Progenitor cell of endocrine pancreas (in vitro differentiated cells): ENCODE measurements around the gene STAT5A. TPM values are rescaled to one million over a fixed set of nuclear protein-coding genes. Genes with fewer than 3 reads are reported as not detected.

Experiments used
- DNase-seq: peaks from one replicate; pipeline ENCODE4 v3.0.0; 2021; ENCODE audit warnings: low spot score; ENCODE audit not compliant: unreplicated experiment
- H3K27ac Mint-ChIP-seq: 2 replicates; pipeline ENCODE4 v1.8.0; 2021; ENCODE audit warnings: mild to moderate bottlenecking, moderate library complexity, mixed read lengths
- H3K27me3 Mint-ChIP-seq: 2 replicates; pipeline ENCODE4 v1.8.0; 2021; ENCODE audit warnings: mixed read lengths
- H3K36me3 Mint-ChIP-seq: 2 replicates; pipeline ENCODE4 v1.8.0; 2022; ENCODE audit warnings: mixed read lengths; ENCODE audit not compliant: insufficient read depth
- H3K4me1 Mint-ChIP-seq: 2 replicates; pipeline ENCODE4 v1.8.0; 2021; ENCODE audit warnings: low read depth, mixed read lengths
- H3K4me3 Mint-ChIP-seq: 2 replicates; pipeline ENCODE4 v1.8.0; 2021; ENCODE audit warnings: low read depth, mild to moderate bottlenecking, moderate library complexity, mixed read lengths
- H3K9me3 Mint-ChIP-seq: 2 replicates; pipeline ENCODE4 v1.8.0; 2021; ENCODE audit warnings: low read depth, mixed read lengths
- CTCF ChIP-seq: fragments of 200-600 bp; sonication (generic); IDR thresholded peaks from one replicate; pipeline ENCODE4 v1.5.0; 2021; ENCODE audit warnings: antibody characterized with exemption, mild to moderate bottlenecking; ENCODE audit not compliant: unreplicated experiment
- total RNA-seq: library from RNA; stranded (reverse); gene quantifications from 2 replicates; pipeline ENCODE4 v1.2.1, GENCODE V29; 2021

Gene STAT5A
- total RNA-seq, 1 donor from 2014 or later: 0.74 TPM

DNA sequence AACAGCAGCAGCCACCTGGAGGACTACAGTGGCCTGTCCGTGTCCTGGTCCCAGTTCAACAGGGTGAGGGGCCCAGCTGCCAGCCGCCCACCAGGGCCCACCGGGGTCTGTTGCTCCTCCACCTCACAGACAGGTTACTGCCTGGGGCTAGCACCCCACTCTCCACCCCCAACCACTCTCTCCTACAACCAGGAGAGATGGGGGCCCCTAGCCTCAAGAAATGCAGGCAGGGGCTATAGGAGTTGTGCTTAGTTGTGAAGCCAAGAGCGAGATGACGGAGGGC, 18.0 kb downstream of the STAT5A start:
- TF ChIP-seq CTCF: no peak
- Mint-ChIP-seq H3K4me3 (no peak overlapping the region), H3K4me1 (peaks cover 2% of the 10 kb centered on the region), H3K9me3 (no peaks in the 10 kb centered on the region), H3K27me3 (peaks cover 40% of the 10 kb centered on the region), H3K36me3 (peaks cover 1% of the 10 kb centered on the region), H3K27ac (no peak overlapping the region)
- DNase-seq: no peak

DNA sequence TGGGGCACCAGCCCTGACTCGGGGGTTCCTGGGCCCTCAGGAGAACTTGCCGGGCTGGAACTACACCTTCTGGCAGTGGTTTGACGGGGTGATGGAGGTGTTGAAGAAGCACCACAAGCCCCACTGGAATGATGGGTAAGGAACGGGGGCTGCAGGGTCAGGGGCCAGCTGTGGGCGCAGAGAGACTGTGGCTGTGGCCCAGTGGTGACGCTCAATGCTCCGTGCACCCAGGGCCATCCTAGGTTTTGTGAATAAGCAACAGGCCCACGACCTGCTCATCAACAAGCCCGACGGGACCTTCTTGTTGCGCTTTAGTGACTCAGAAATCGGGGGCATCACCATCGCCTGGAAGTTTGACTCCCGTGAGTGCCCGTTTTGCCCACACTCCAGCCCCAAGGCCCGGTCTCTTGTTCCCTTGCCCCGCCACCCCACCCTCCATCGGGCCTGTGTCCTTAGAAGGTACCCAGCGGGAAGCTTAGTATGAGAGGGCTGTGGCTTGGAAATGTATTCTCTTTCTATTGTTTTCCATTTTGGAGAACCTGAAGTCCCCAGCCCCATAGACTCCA, 19.1 kb downstream of the STAT5A start:
- H3K27me3 Mint-ChIP-seq: peaks cover 32% of the 10 kb centered on the region
- H3K36me3 Mint-ChIP-seq: peaks cover 1% of the 10 kb centered on the region
- H3K9me3 Mint-ChIP-seq: no peaks in the 10 kb centered on the region
- H3K4me3 Mint-ChIP-seq: no peak overlapping the region
- DNase-seq: no peak
- H3K27ac Mint-ChIP-seq: no peak overlapping the region
- H3K4me1 Mint-ChIP-seq: peaks cover 7% of the 10 kb centered on the region
- TF ChIP-seq CTCF: no peak

DNA sequence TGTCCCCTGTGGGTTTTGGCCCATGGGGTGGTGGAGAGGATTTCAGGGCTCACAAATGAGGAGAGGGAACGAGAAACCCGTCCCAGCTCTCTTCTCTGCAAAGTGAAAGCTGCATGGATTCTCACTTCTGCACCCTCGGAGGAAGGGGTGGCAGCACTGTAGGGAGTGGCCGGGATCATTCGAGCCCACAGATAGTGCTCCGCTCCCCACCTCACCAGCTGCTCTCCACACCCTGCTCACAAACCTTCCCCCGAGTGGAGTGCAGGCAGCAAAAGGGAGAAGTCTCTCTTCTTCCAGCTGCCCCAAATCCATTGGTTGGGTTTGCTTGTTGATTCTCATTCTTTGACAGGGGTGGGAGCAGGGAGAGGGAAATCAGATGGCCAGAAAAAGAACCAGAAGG, 20.1 kb downstream of the STAT5A start:
- Mint-ChIP-seq H3K27me3 (peaks cover 28% of the 10 kb centered on the region), H3K27ac (no peak overlapping the region), H3K4me3 (no peak overlapping the region), H3K36me3 (peaks cover 1% of the 10 kb centered on the region), H3K4me1 (peaks cover 8% of the 10 kb centered on the region), H3K9me3 (no peaks in the 10 kb centered on the region)
- no peak for DNase-seq
- TF ChIP-seq CTCF: no peak

GRCh38 chr17:42309142-42309541, 20.8 kb downstream of the STAT5A start:
- Mint-ChIP-seq H3K27ac (no peak overlapping the region), H3K4me3 (no peak overlapping the region), H3K36me3 (peaks cover 2% of the 10 kb centered on the region), H3K9me3 (no peaks in the 10 kb centered on the region), H3K4me1 (peaks cover 13% of the 10 kb centered on the region), H3K27me3 (peaks cover 24% of the 10 kb centered on the region)
- no peak for TF ChIP-seq CTCF
- DNase-seq: no peak

DNA sequence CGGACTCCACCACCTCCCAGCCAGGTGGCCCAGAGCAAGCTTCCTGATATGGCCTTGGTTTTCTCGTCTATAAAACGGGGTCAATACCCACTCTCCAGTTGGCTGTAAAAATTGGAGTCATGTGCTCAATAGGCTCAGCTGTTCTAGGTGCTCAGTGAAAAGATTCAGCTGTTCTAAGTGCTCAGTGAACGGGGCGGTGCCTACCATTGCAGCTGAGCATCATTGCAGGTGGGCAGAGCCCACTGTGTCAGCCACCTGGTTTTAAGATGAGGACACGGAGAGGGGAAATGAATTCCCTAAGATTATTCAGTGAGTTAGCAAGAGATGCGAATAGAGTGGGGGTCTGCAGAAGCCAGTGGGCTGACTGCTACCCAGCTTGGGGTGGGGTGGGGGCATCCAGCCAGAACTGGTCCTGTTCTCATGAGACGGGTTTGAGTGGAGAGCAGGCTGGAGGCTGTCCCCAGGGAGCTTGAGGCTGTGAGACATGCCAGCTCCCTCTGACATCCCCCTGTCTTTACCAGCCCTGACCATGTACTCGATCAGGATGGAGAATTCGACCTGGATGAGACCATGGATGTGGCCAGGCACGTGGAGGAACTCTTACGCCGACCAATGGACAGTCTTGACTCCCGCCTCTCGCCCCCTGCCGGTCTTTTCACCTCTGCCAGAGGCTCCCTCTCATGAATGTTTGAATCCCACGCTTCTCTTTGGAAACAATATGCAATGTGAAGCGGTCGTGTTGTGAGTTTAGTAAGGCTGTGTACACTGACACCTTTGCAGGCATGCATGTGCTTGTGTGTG, 21.9 kb downstream of the STAT5A start:
- H3K27me3 Mint-ChIP-seq: peaks cover 24% of the 10 kb centered on the region
- DNase-seq: no peak
- H3K27ac Mint-ChIP-seq: no peak overlapping the region
- peaks cover 14% of the 10 kb centered on the region for H3K4me1 Mint-ChIP-seq
- H3K4me3 Mint-ChIP-seq: no peak overlapping the region
- no peaks in the 10 kb centered on the region for H3K9me3 Mint-ChIP-seq
- peaks cover 3% of the 10 kb centered on the region for H3K36me3 Mint-ChIP-seq
- no peak for TF ChIP-seq CTCF
